HG03108 (cell line): ENCODE data around the gene DENR.

ENCODE experiments used
- ATAC-seq: cut with Tn5 transposase; IDR thresholded peaks from one replicate; pipeline ENCODE4 v1.9.1; 2021; ENCODE audit warnings: moderate library complexity; ENCODE audit not compliant: unreplicated experiment

The DENR gene

DNA sequence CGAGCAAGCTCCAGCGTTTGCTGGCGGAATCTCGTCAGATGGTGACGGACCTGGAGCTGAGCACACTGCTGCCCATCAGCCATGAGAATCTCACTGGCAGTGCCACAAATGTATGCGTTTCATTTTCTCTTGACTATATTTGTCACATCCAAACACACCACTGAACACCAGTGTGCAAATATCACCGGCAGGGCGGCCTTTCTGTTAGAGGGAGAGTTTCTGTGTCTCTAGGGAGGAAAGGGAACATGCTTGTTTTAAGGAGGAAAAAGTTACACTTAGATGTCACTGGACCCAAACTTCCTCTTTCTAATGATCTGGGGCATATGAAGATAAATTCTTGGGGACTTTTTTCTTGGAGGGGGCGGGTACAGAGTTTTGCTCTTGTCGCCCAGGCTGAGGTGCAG is 60.7 kb downstream of the DENR start:
- ATAC-seq: peak; percentile 54

GRCh38 chr12:122819209-122819785 is 66.7 kb downstream of the DENR start:
- ATAC-seq: no peak

- ATAC-seq: no peak
Measured at GRCh38 chr12:122820138-122820537, 67.5 kb downstream of the DENR start.
